Measurements from ENCODE around the gene PAPOLA.

PAPOLA gene

DNA sequence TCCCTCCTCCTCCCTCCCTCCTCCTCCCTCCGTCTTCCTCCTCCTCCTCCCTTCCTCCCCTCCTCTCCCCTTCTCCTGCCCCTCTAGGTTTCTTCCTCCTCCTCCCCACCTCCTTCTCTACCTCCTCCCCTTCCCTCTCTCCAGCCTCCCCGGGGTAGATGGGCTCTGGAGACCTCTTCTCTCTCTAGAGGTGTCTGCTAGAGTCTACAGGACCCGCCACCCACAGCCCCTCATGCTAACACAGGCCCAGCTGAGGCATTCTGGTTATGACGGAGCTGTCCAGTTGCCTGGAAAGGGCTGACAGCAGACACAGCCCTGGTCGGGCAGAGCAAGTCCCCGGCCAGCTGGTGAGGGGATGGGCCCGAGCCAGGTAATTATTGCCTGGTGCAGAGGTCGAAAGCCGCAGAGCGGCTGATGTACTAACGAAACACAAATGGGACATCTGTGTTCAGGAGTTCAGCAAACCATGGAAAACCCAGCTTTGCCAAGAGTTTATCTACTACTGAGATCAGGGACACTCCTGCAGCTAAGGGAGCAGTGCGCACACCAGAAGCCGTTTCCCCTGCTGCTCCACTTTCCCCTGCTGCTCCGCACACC is 96.2 kb downstream of the PAPOLA start:
- Histone ChIP-seq H4K20me1 (ENCODE audit: insufficient read depth, low read length, poor library complexity, severe bottlenecking) (no peaks in the 10 kb centered on the region), H3K36me3 (ENCODE audit: insufficient read depth, low read length) (no peaks in the 10 kb centered on the region), H3K27me3 (ENCODE audit: insufficient read depth, low read length, poor library complexity, severe bottlenecking) (no peaks in the 10 kb centered on the region), H3K79me2 (ENCODE audit: insufficient read depth, low read length) (no peaks in the 10 kb centered on the region), H3K4me1 (ENCODE audit: insufficient read depth, low read length, poor library complexity, severe bottlenecking) (no peaks in the 10 kb centered on the region), H3K9me3 (ENCODE audit: insufficient read depth, low read depth, low read length) (no peaks in the 10 kb centered on the region), H3K4me2 (ENCODE audit: low read depth, low read length, poor library complexity, severe bottlenecking) (no peak overlapping the region), H2AFZ (ENCODE audit: low read length) (no peak overlapping the region), H3F3A (ENCODE audit: low read depth) (no peaks in the 10 kb centered on the region), H3K9ac (ENCODE audit: low read depth, low read length, poor library complexity, severe bottlenecking) (no peak overlapping the region), H3K9me2 (replicated peaks; ENCODE audit: low read depth, low read length) (no peaks in the 10 kb centered on the region), H3K4me3 (ENCODE audit: low read length, poor library complexity, severe bottlenecking) (no peak overlapping the region)
- no peak for TF ChIP-seq EZH2phosphoT487 (IDR thresholded peaks at IDR 0.05; ENCODE audit: borderline replicate concordance)
- TF ChIP-seq, protein P1, sequence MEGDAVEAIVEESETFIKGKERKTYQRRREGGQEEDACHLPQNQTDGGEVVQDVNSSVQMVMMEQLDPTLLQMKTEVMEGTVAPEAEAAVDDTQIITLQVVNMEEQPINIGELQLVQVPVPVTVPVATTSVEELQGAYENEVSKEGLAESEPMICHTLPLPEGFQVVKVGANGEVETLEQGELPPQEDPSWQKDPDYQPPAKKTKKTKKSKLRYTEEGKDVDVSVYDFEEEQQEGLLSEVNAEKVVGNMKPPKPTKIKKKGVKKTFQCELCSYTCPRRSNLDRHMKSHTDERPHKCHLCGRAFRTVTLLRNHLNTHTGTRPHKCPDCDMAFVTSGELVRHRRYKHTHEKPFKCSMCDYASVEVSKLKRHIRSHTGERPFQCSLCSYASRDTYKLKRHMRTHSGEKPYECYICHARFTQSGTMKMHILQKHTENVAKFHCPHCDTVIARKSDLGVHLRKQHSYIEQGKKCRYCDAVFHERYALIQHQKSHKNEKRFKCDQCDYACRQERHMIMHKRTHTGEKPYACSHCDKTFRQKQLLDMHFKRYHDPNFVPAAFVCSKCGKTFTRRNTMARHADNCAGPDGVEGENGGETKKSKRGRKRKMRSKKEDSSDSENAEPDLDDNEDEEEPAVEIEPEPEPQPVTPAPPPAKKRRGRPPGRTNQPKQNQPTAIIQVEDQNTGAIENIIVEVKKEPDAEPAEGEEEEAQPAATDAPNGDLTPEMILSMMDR (conservative IDR thresholded peaks at IDR 0.05; ENCODE audit: low read length), result no peak

DNA sequence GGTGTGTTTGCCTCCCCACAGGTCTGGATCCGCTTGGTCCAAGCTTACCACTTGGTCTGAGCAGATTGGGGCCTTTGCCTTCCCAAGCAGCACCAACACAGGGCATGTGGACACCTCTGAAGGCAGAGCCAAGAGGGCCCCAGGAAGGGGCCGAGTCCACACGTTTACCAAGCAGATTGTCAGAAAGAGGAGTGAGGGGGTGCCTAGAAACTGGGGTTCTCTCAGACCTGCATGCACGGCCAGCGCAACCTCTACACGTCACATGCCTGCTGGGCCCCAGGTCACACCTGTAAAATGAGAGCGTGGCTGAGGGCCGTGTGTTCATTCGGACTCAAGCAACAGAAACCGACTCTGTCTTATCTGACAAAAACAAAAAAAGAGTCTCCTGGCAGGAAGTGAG is 96.9 kb downstream of the PAPOLA start:
- no peak overlapping the region for H3K4me2 ChIP-seq (ENCODE audit: low read depth, low read length, poor library complexity, severe bottlenecking)
- H3K4me3 ChIP-seq (ENCODE audit: low read length, poor library complexity, severe bottlenecking), result no peak overlapping the region
- H3K9ac ChIP-seq (ENCODE audit: low read depth, low read length, poor library complexity, severe bottlenecking), result no peak overlapping the region
- no peaks in the 10 kb centered on the region for H3K9me3 ChIP-seq (ENCODE audit: insufficient read depth, low read depth, low read length)
- no peak for TF ChIP-seq EZH2phosphoT487 (IDR thresholded peaks at IDR 0.05; ENCODE audit: borderline replicate concordance)
- TF ChIP-seq, protein P1 (conservative IDR thresholded peaks at IDR 0.05; ENCODE audit: low read length), result no peak
- H3K79me2 ChIP-seq (ENCODE audit: insufficient read depth, low read length), result no peaks in the 10 kb centered on the region
- H3K4me1 ChIP-seq (ENCODE audit: insufficient read depth, low read length, poor library complexity, severe bottlenecking), result no peaks in the 10 kb centered on the region
- H2AFZ ChIP-seq (ENCODE audit: low read length), result no peak overlapping the region
- no peaks in the 10 kb centered on the region for H3K27me3 ChIP-seq (ENCODE audit: insufficient read depth, low read length, poor library complexity, severe bottlenecking)
- H3K9me2 ChIP-seq (replicated peaks; ENCODE audit: low read depth, low read length), result no peaks in the 10 kb centered on the region
- H4K20me1 ChIP-seq (ENCODE audit: insufficient read depth, low read length, poor library complexity, severe bottlenecking), result no peaks in the 10 kb centered on the region
- no peaks in the 10 kb centered on the region for H3K36me3 ChIP-seq (ENCODE audit: insufficient read depth, low read length)
- H3F3A ChIP-seq (ENCODE audit: low read depth), result no peaks in the 10 kb centered on the region

DNA sequence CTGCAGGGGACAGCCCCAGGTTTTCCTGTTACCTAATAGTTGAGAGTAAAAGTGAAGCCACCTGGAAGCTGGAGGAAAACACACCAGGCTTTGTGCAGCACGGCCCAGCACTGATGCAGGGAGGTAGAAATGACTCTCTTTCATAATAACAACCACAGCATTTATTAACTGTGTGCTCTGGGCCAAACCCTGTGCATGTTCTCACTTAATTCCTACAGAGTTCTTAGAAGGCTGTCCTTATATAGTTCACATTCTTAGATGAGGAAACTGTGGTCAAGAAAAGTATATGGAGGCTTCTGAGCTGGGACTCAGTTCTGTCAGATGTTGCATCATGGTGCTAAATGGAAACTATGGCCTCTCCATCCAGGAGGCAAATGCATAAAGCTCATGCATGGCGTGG is 100.0 kb downstream of the PAPOLA start:
- Histone ChIP-seq H3K4me1 (ENCODE audit: insufficient read depth, low read length, poor library complexity, severe bottlenecking) (no peaks in the 10 kb centered on the region), H3K27me3 (ENCODE audit: insufficient read depth, low read length, poor library complexity, severe bottlenecking) (no peaks in the 10 kb centered on the region), H4K20me1 (ENCODE audit: insufficient read depth, low read length, poor library complexity, severe bottlenecking) (no peaks in the 10 kb centered on the region), H3K36me3 (ENCODE audit: insufficient read depth, low read length) (no peaks in the 10 kb centered on the region), H3K4me3 (ENCODE audit: low read length, poor library complexity, severe bottlenecking) (no peak overlapping the region), H3K79me2 (ENCODE audit: insufficient read depth, low read length) (no peaks in the 10 kb centered on the region), H3K9me3 (ENCODE audit: insufficient read depth, low read depth, low read length) (no peaks in the 10 kb centered on the region; the same call in 1 of the 2 replicates), H3F3A (ENCODE audit: low read depth) (no peaks in the 10 kb centered on the region), H3K4me2 (ENCODE audit: low read depth, low read length, poor library complexity, severe bottlenecking) (no peak overlapping the region), H3K9ac (ENCODE audit: low read depth, low read length, poor library complexity, severe bottlenecking) (no peak overlapping the region), H3K9me2 (replicated peaks; ENCODE audit: low read depth, low read length) (no peaks in the 10 kb centered on the region), H2AFZ (ENCODE audit: low read length) (no peak overlapping the region)
- no peak for TF ChIP-seq EZH2phosphoT487 (IDR thresholded peaks at IDR 0.05; ENCODE audit: borderline replicate concordance)
- TF ChIP-seq, protein P1 (conservative IDR thresholded peaks at IDR 0.05; ENCODE audit: low read length), result no peak
